WTC11 (cell line): Measurements from ENCODE around the gene EVA1A. TPM values are rescaled to one million over a fixed set of nuclear protein-coding genes. Genes with fewer than 3 reads are reported as not detected.

Experiments used
- ATAC-seq: fragments of 200-7000 bp; cut with Tn5 transposase; 2 replicates; pipeline ENCODE4 v1.10.0; 2021; ENCODE audit warnings: mild to moderate bottlenecking, moderate library complexity
- CTCF ChIA-PET: fragments of 300-600 bp; sonication (Branson Sonifier 250); formaldehyde crosslinking; loops from one replicate; lab custom pipeline; 2021; ENCODE audit warnings: antibody characterized with exemption; lab: Charles Lee
- POLR2A ChIA-PET: fragments of 350-600 bp; sonication (Branson Sonifier 250); formaldehyde crosslinking; loops from one replicate; lab custom pipeline; 2021; ENCODE audit warnings: antibody characterized with exemption; lab: Charles Lee
- DNase-seq: peaks from one replicate; pipeline ENCODE4 v3.0.0; 2021; ENCODE audit warnings: low spot score
- H3K27ac Mint-ChIP-seq: 2 replicates; pipeline ENCODE4 v1.8.0; 2021; ENCODE audit warnings: mixed read lengths
- H3K27me3 Mint-ChIP-seq: 2 replicates; pipeline ENCODE4 v1.8.0; 2021; ENCODE audit warnings: low read depth, mild to moderate bottlenecking, moderate library complexity, mixed read lengths
- H3K36me3 Mint-ChIP-seq: 2 replicates; pipeline ENCODE4 v1.8.0; 2021; ENCODE audit warnings: mixed read lengths
- H3K4me1 Mint-ChIP-seq: 2 replicates; pipeline ENCODE4 v1.8.0; 2022; ENCODE audit warnings: mixed read lengths
- H3K4me3 Mint-ChIP-seq: 2 replicates; pipeline ENCODE4 v1.8.0; 2021; ENCODE audit warnings: mild to moderate bottlenecking, moderate library complexity, mixed read lengths
- H3K9me3 Mint-ChIP-seq: 2 replicates; pipeline ENCODE4 v1.8.0; 2021; ENCODE audit warnings: mixed read lengths
- ATF2 ChIP-seq: sonication (generic); formaldehyde crosslinking; IDR thresholded peaks from 2 replicates; pipeline ENCODE4 v1.8.1; 2022; ENCODE audit warnings: low read depth, missing genetic modification reagents, borderline replicate concordance
- ATF6 ChIP-seq: sonication (generic); formaldehyde crosslinking; IDR thresholded peaks from 2 replicates; pipeline ENCODE4 v1.8.1; 2023; ENCODE audit warnings: mild to moderate bottlenecking, missing genetic modification reagents
- CREB1 ChIP-seq: sonication (generic); formaldehyde crosslinking; IDR thresholded peaks from 2 replicates; pipeline ENCODE4 v1.8.0; 2023; ENCODE audit warnings: mild to moderate bottlenecking, missing genetic modification reagents
- IRF1 ChIP-seq: sonication (generic); formaldehyde crosslinking; IDR thresholded peaks from 2 replicates; pipeline ENCODE4 v1.8.0; 2023; ENCODE audit warnings: missing genetic modification reagents
- MXD4 ChIP-seq: fragments of 250-450 bp; sonication (Bioruptor Pico); IDR thresholded peaks from 2 replicates; pipeline ENCODE4 v1.8.0; 2021; ENCODE audit warnings: mild to moderate bottlenecking, moderate library complexity, borderline replicate concordance
- ZNF219 ChIP-seq: sonication (generic); formaldehyde crosslinking; IDR thresholded peaks from 2 replicates; pipeline ENCODE4 v1.8.0; 2023; ENCODE audit warnings: missing genetic modification reagents, mild to moderate bottlenecking, borderline replicate concordance
- ZNF317 ChIP-seq: sonication (generic); formaldehyde crosslinking; IDR thresholded peaks from 2 replicates; pipeline ENCODE4 v1.8.1; 2023; ENCODE audit warnings: low read depth, mild to moderate bottlenecking, moderate library complexity, missing genetic modification reagents, borderline replicate concordance
- ZNF671 ChIP-seq: fragments of 250-450 bp; sonication (Bioruptor Pico); IDR thresholded peaks from 2 replicates; pipeline ENCODE4 v1.8.0; 2021; ENCODE audit warnings: mild to moderate bottlenecking
- total RNA-seq: library from RNA; stranded (reverse); gene quantifications from 3 replicates; pipeline ENCODE4 v1.2.3, GENCODE V29; 2021
- TF ChIP-seq, protein P1 (sequence below): sonication (generic); formaldehyde crosslinking; IDR thresholded peaks from 2 replicates; pipeline ENCODE4 v1.8.1; 2023; ENCODE audit warnings: mild to moderate bottlenecking, moderate library complexity, missing genetic modification reagents
- TF ChIP-seq, protein P2 (sequence below): fragments of 250-450 bp; sonication (Bioruptor Pico); IDR thresholded peaks from 2 replicates; pipeline ENCODE4 v1.9.0; 2021; ENCODE audit warnings: mild to moderate bottlenecking
- TF ChIP-seq, protein P3 (sequence below): fragments of 200-600 bp; IDR thresholded peaks from 2 replicates; pipeline ENCODE4 v1.8.0; 2022; ENCODE audit warnings: antibody characterized with exemption

Gene EVA1A
- total RNA-seq, 1 experiment from 2014 or later: 4.1 TPM

DNA sequence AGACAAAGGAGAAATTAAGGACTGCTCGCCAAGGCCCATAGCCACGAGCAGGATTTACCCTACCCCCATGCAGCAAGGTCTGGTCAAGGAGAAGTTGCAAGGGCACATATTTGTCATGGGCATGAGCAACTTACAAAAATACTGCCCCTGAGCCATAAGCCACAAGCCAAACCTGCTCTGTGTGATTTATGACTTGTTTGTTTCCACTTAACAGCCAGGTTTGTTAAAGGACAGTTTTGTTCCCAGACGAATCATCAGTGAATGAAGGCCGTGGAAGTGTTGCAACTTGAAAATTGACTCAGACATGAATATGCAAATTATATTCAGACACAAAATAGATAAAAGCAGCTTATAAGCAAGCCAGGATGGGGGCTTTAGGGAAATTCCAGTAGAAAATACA lies 31.3 kb upstream of the EVA1A start (continued):
- TF ChIP-seq ATF6 (CRISPR knock-in tag) (no peak), ZNF671 (CRISPR knock-in tag) (no peak), ATF2 (CRISPR knock-in tag) (no peak), IRF1 (no peak), MXD4 (CRISPR knock-in tag) (no peak), ZNF317 (CRISPR knock-in tag) (no peak)
- TF ChIP-seq, protein P1, sequence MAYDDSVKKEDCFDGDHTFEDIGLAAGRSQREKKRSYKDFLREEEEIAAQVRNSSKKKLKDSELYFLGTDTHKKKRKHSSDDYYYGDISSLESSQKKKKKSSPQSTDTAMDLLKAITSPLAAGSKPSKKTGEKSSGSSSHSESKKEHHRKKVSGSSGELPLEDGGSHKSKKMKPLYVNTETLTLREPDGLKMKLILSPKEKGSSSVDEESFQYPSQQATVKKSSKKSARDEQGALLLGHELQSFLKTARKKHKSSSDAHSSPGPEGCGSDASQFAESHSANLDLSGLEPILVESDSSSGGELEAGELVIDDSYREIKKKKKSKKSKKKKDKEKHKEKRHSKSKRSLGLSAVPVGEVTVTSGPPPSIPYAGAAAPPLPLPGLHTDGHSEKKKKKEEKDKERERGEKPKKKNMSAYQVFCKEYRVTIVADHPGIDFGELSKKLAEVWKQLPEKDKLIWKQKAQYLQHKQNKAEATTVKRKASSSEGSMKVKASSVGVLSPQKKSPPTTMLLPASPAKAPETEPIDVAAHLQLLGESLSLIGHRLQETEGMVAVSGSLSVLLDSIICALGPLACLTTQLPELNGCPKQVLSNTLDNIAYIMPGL (CRISPR knock-in tag): no peak
- TF ChIP-seq, protein P2, sequence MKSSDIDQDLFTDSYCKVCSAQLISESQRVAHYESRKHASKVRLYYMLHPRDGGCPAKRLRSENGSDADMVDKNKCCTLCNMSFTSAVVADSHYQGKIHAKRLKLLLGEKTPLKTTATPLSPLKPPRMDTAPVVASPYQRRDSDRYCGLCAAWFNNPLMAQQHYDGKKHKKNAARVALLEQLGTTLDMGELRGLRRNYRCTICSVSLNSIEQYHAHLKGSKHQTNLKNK (CRISPR knock-in tag): no peak
- TF ChIP-seq, all 79 proteins: peak for 0

GRCh38 chr2:75589391-75590105 lies 28.8 kb upstream of the EVA1A start:
- ChIA-PET CTCF (interaction anchor here (0.7 to 1.4 kb wide), 2 partner anchors 14 to 19 kb away, joined by 4 to 6 read pairs; no protein-coding TSS in a partner anchor), POLR2A (no interaction called here)
- Mint-ChIP-seq H3K9me3 (peaks cover 5% of the 10 kb centered on the region; the same call in 1 of the 2 replicates), H3K4me3 (no peak overlapping the region), H3K4me1 (peaks cover 7% of the 10 kb centered on the region; the same call in 1 of the 2 replicates), H3K36me3 (no peaks in the 10 kb centered on the region), H3K27me3 (no peaks in the 10 kb centered on the region), H3K27ac (no peak overlapping the region)
- DNase-seq: no peak
- TF ChIP-seq, protein P3, sequence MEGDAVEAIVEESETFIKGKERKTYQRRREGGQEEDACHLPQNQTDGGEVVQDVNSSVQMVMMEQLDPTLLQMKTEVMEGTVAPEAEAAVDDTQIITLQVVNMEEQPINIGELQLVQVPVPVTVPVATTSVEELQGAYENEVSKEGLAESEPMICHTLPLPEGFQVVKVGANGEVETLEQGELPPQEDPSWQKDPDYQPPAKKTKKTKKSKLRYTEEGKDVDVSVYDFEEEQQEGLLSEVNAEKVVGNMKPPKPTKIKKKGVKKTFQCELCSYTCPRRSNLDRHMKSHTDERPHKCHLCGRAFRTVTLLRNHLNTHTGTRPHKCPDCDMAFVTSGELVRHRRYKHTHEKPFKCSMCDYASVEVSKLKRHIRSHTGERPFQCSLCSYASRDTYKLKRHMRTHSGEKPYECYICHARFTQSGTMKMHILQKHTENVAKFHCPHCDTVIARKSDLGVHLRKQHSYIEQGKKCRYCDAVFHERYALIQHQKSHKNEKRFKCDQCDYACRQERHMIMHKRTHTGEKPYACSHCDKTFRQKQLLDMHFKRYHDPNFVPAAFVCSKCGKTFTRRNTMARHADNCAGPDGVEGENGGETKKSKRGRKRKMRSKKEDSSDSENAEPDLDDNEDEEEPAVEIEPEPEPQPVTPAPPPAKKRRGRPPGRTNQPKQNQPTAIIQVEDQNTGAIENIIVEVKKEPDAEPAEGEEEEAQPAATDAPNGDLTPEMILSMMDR: no peak
- TF ChIP-seq ATF2 (CRISPR knock-in tag) (no peak), CREB1 (no peak), ZNF219 (CRISPR knock-in tag) (no peak)
- no peak for ATAC-seq
